ENCODE results near the gene RAB10. TPM values are rescaled to one million over a fixed set of nuclear protein-coding genes. Genes with fewer than 3 reads are reported as not detected.
"Not testable (repeated sequence)": the region's sequence is repeated elsewhere in the genome, so short reads cannot be mapped to it uniquely, and the experiment has no call there.

Gene RAB10
- polyA plus RNA-seq, 12 donors = 104 to 161 (median 117) TPM; not detected in 1

GRCh38 chr2:26086779-26087178, 52.9 kb downstream of the RAB10 start:
- no peak for DNase-seq

GRCh38 chr2:26088038-26088643, 54.3 kb downstream of the RAB10 start:
- DNase-seq = no peak

GRCh38 chr2:26088931-26089330, 55.0 kb downstream of the RAB10 start:
- DNase-seq = not testable (repeated sequence)

GRCh38 chr2:26089337-26089736, 55.5 kb downstream of the RAB10 start:
- no peak for DNase-seq

GRCh38 chr2:26095758-26096157, 61.9 kb downstream of the RAB10 start:
- no peak for DNase-seq

- DNase-seq = no peak
These were observed 66.0 kb downstream of the RAB10 start for GRCh38 chr2:26099933-26100332.

GRCh38 chr2:26100384-26100783, 66.5 kb downstream of the RAB10 start:
- DNase-seq = no peak

- DNase-seq = no peak
These were observed 69.9 kb downstream of the RAB10 start for GRCh38 chr2:26103752-26104151.

- not testable (repeated sequence) for DNase-seq
These were observed 74.8 kb downstream of the RAB10 start for GRCh38 chr2:26108701-26109100.

GRCh38 chr2:26112201-26112600, 78.3 kb downstream of the RAB10 start:
- no peak for DNase-seq

- DNase-seq = no peak
These were observed 80.3 kb downstream of the RAB10 start for GRCh38 chr2:26114151-26114550.

GRCh38 chr2:26118682-26119081, 84.8 kb downstream of the RAB10 start:
- no peak for DNase-seq

- no peak for DNase-seq
These were observed 85.6 kb downstream of the RAB10 start for GRCh38 chr2:26119521-26119920.

GRCh38 chr2:26122630-26123029, 88.7 kb downstream of the RAB10 start:
- DNase-seq = no peak

- no peak for DNase-seq
These were observed 89.5 kb downstream of the RAB10 start for GRCh38 chr2:26123426-26123825.

GRCh38 chr2:26126074-26126473, 92.2 kb downstream of the RAB10 start:
- no peak for DNase-seq

GRCh38 chr2:26128176-26128575, 94.3 kb downstream of the RAB10 start:
- DNase-seq = no peak

GRCh38 chr2:26130763-26131162, 96.9 kb downstream of the RAB10 start:
- no peak for DNase-seq

- no peak for DNase-seq
These were observed 102.6 kb downstream of the RAB10 start for GRCh38 chr2:26136451-26136850.

GRCh38 chr2:26139269-26140183, 105.6 kb downstream of the RAB10 start:
- no peak for DNase-seq

- no peak for DNase-seq
These were observed 107.4 kb downstream of the RAB10 start for GRCh38 chr2:26141145-26141769.

GRCh38 chr2:26144031-26144430, 110.1 kb downstream of the RAB10 start:
- DNase-seq = no peak
